Measurements from ENCODE around the gene CBLL1. TPM values are rescaled to one million over a fixed set of nuclear protein-coding genes. Genes with fewer than 3 reads are reported as not detected.
A peak's percentile ranks its signal among the peaks of the same experiment; 100 is the strongest.

The CBLL1 gene
- total and polyA plus RNA-seq, 2 of the 13 experiments (the other 11 are each of a cell fraction or from before 2014, with no cell fraction given) = 8.8 to 10.5 TPM

DNA sequence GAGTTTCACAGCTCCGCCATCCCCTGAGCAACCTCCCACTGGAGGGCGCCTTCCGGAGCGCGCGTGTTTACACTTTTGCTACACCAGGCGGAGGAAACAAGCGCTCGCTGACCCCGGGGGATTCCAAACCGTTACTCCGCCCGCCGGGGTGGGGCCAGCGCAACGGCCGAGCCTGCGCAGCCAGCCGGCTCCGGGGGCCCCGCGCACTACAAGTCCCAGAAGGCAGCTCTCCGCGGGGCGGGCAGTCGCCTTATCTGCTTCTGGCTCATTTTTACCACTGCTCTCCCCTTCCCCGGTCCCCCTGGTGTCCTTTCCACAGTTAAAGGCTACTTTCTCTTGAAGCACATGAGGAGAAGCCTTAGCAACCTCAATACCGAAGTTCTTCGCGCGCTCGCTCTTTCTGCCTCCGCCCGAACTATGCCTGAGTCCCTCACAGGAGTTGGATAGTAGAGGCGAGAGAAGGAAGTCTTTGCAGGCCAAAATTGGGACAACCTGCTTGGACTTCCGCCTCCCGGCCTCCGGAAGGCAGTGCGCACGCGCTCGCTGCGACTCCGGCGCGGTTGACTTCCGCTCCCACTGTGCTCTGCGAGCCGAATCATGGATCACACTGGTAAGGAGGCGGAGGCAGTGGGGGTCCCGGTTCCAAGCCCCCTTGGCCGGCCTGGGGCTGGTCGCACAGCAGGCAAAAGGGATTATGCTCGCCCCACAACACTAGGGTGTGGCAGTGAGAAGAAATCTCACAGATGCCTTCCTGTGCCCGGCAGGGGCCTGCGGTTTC is at the start of gene CBLL1 (continued):
- no peak for TF ChIP-seq NFE2L1 (CRISPR knock-in tag; IDR thresholded peaks at IDR 0.05; ENCODE audit: borderline replicate concordance)
- no peak; the same call in 1 of the 2 replicates for TF ChIP-seq ZBTB20 (CRISPR knock-in tag; IDR thresholded peaks at IDR 0.05; ENCODE audit: borderline replicate concordance, low read depth)
- peak; percentile 72; the same call in 1 of the 2 replicates for TF ChIP-seq ZFP82 (CRISPR knock-in tag; IDR thresholded peaks at IDR 0.05; ENCODE audit: borderline replicate concordance)
- TF ChIP-seq ZNF496 (CRISPR knock-in tag; IDR thresholded peaks at IDR 0.05; ENCODE audit: insufficient replicate concordance) = no peak
- peak; percentile 84; the same call in 1 of the 2 replicates for TF ChIP-seq KDM5A (IDR thresholded peaks at IDR 0.05; ENCODE audit: borderline replicate concordance, low read length)
- TF ChIP-seq, protein P1, sequence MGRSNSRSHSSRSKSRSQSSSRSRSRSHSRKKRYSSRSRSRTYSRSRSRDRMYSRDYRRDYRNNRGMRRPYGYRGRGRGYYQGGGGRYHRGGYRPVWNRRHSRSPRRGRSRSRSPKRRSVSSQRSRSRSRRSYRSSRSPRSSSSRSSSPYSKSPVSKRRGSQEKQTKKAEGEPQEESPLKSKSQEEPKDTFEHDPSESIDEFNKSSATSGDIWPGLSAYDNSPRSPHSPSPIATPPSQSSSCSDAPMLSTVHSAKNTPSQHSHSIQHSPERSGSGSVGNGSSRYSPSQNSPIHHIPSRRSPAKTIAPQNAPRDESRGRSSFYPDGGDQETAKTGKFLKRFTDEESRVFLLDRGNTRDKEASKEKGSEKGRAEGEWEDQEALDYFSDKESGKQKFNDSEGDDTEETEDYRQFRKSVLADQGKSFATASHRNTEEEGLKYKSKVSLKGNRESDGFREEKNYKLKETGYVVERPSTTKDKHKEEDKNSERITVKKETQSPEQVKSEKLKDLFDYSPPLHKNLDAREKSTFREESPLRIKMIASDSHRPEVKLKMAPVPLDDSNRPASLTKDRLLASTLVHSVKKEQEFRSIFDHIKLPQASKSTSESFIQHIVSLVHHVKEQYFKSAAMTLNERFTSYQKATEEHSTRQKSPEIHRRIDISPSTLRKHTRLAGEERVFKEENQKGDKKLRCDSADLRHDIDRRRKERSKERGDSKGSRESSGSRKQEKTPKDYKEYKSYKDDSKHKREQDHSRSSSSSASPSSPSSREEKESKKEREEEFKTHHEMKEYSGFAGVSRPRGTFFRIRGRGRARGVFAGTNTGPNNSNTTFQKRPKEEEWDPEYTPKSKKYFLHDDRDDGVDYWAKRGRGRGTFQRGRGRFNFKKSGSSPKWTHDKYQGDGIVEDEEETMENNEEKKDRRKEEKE (IDR thresholded peaks at IDR 0.05) = no peak
- no peak for TF ChIP-seq TOE1 (CRISPR knock-in tag; IDR thresholded peaks at IDR 0.05)
- TF ChIP-seq, protein P2, sequence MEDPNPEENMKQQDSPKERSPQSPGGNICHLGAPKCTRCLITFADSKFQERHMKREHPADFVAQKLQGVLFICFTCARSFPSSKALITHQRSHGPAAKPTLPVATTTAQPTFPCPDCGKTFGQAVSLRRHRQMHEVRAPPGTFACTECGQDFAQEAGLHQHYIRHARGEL (CRISPR knock-in tag; IDR thresholded peaks at IDR 0.05) = 0 out of 2 replicates have a peak, but pooled peaks have one; percentile 54
- peak; percentile 98 for TF ChIP-seq FOXK1 (CRISPR knock-in tag; IDR thresholded peaks at IDR 0.05; ENCODE audit: borderline replicate concordance, low read depth)
- no peak; the same call in 1 of the 2 replicates for TF ChIP-seq ZIK1 (CRISPR knock-in tag; IDR thresholded peaks at IDR 0.05; ENCODE audit: borderline replicate concordance, low read depth)
- TF ChIP-seq, protein P3, sequence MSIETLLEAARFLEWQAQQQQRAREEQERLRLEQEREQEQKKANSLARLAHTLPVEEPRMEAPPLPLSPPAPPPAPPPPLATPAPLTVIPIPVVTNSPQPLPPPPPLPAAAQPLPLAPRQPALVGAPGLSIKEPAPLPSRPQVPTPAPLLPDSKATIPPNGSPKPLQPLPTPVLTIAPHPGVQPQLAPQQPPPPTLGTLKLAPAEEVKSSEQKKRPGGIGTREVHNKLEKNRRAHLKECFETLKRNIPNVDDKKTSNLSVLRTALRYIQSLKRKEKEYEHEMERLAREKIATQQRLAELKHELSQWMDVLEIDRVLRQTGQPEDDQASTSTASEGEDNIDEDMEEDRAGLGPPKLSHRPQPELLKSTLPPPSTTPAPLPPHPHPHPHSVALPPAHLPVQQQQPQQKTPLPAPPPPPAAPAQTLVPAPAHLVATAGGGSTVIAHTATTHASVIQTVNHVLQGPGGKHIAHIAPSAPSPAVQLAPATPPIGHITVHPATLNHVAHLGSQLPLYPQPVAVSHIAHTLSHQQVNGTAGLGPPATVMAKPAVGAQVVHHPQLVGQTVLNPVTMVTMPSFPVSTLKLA (IDR thresholded peaks at IDR 0.05) = peak; percentile 47
- peak in 1 of 2 experiments; percentile 55; a peak in 1 of 4 replicates for TF ChIP-seq KLF16 (CRISPR knock-in tag; IDR thresholded peaks at IDR 0.05)
- TF ChIP-seq, protein P4, sequence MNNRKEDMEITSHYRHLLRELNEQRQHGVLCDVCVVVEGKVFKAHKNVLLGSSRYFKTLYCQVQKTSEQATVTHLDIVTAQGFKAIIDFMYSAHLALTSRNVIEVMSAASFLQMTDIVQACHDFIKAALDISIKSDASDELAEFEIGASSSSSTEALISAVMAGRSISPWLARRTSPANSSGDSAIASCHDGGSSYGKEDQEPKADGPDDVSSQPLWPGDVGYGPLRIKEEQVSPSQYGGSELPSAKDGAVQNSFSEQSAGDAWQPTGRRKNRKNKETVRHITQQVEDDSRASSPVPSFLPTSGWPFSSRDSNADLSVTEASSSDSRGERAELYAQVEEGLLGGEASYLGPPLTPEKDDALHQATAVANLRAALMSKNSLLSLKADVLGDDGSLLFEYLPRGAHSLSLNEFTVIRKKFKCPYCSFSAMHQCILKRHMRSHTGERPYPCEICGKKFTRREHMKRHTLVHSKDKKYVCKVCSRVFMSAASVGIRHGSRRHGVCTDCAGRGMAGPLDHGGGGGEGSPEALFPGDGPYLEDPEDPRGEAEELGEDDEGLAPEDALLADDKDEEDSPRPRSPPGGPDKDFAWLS (CRISPR knock-in tag; IDR thresholded peaks at IDR 0.05; ENCODE audit: borderline replicate concordance) = no peak
- 0 out of 2 replicates have a peak, but pooled peaks have one; percentile 9 for TF ChIP-seq ESRRA (CRISPR knock-in tag; IDR thresholded peaks at IDR 0.05; ENCODE audit: low read depth)
- TF ChIP-seq ZNF569 (CRISPR knock-in tag; IDR thresholded peaks at IDR 0.05; ENCODE audit: borderline replicate concordance) = no peak
- TF ChIP-seq, protein P5, sequence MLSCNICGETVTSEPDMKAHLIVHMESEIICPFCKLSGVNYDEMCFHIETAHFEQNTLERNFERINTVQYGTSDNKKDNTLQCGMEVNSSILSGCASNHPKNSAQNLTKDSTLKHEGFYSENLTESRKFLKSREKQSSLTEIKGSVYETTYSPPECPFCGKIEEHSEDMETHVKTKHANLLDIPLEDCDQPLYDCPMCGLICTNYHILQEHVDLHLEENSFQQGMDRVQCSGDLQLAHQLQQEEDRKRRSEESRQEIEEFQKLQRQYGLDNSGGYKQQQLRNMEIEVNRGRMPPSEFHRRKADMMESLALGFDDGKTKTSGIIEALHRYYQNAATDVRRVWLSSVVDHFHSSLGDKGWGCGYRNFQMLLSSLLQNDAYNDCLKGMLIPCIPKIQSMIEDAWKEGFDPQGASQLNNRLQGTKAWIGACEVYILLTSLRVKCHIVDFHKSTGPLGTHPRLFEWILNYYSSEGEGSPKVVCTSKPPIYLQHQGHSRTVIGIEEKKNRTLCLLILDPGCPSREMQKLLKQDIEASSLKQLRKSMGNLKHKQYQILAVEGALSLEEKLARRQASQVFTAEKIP (CRISPR knock-in tag; IDR thresholded peaks at IDR 0.05; ENCODE audit: borderline replicate concordance) = no peak
- TF ChIP-seq ZNF772 (CRISPR knock-in tag; IDR thresholded peaks at IDR 0.05) = peak; percentile 72
- TF ChIP-seq AKAP8 (CRISPR knock-in tag; IDR thresholded peaks at IDR 0.05) = no peak; the same call in 1 of the 2 replicates
- peak; percentile 88; the same call in 1 of the 2 replicates for TF ChIP-seq SMC3 (IDR thresholded peaks at IDR 0.05; ENCODE audit: low read length)
- TF ChIP-seq POLR2AphosphoS5 (IDR thresholded peaks at IDR 0.05; ENCODE audit: low read depth, low read length) = peak; percentile 77

Data from HepG2 (cell line).